ENCODE results near the gene TRAF7.

TRAF7 gene

DNA sequence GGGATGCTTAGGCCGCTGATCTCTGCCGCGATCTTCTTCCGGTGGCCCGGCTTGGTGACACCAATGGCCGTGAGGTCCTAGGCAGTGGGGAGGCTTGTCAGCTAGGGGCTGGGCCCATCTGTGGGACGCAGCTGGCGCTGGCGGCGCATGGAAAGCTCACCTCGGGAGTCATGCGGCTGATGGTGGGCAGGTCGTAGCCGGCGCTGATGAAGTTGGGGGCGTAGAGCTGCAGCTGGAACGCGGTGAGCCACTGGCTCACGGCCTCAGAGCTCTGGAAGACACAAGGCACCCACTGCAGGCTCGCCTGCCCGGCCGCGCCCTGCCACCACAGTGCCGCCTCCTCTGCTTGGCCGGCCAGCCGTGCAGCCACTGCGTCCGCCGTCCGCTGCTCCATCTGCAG, 28.1 kb downstream of the TRAF7 start:
- no peak for DNase-seq (ENCODE audit: low spot score)

GRCh38 chr16:2184346-2184745, 28.8 kb downstream of the TRAF7 start:
- no peak for DNase-seq (ENCODE audit: low spot score)

DNA sequence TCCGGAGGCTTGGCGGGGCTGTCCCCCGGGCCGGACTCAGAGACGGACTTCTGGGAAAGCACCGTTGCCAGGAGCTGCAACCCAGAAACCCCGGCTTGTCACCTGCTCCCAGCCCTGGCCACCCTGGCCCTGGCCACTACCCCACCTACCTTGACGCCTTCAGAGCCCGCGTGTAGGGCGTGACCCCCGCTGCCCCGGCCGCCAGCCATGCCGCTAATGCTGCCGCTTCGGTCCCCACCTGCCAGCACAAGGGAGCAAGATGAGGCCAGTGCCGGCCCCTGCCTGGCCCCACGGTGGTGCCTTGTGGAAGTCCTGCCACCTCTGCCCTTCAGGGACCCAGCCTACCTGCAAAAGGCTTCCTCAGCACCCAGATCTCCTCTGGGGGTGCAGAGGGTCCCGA, 29.4 kb downstream of the TRAF7 start:
- no peak for DNase-seq (ENCODE audit: low spot score)

- DNase-seq (ENCODE audit: low spot score) = no peak
Measured at GRCh38 chr16:2186064-2186463, 30.5 kb downstream of the TRAF7 start.

DNA sequence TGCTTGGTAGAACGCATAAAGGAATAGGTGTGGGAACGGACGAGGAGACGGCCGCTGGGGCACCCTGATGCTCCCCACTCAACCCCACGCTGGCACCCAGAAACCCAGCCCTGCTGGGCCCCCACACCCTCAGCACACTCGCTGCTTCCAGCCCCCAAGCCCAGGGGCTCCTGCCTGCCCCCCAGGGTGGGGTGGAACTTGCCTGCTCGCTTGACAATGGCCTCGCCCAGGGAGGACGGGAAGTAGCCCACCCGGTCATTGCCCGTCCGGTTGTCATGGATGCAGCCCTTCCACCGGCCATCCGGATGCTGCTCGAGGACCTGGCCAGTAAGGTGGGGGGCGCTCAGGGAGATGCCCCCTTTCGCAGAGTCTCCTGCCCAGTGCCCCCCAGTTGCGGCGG, 30.9 kb downstream of the TRAF7 start:
- no peak for DNase-seq (ENCODE audit: low spot score)

- DNase-seq (ENCODE audit: low spot score) = no peak
Measured at GRCh38 chr16:2187212-2187611, 31.6 kb downstream of the TRAF7 start.

DNA sequence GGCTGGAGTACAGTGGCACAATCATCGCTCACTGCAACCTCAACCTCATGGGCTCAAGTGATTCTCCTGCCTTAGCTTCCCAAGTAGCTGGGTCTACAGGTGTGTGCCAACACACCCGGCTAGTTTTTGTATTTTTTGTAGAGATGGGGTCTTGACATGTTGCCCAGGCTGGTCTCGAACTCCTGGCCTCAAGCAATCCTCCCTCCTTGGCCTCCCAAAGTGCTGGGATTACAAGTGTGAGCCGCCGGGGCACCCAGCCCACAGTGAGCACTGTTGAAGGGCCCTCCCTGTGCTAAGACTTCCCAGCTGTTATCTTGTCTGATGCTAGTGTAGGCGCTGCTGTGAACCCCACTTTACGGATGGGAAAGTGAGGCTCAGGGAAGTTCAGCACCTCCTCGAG, 32.8 kb downstream of the TRAF7 start:
- DNase-seq (ENCODE audit: low spot score) = no peak

GRCh38 chr16:2189252-2189893, 33.8 kb downstream of the TRAF7 start:
- no peak for DNase-seq (ENCODE audit: low spot score)

- DNase-seq (ENCODE audit: low spot score) = no peak
Measured at GRCh38 chr16:2190002-2190658, 34.5 kb downstream of the TRAF7 start.

GRCh38 chr16:2190659-2191445, 35.3 kb downstream of the TRAF7 start:
- peak; percentile 55 for DNase-seq (ENCODE audit: low spot score)

DNA sequence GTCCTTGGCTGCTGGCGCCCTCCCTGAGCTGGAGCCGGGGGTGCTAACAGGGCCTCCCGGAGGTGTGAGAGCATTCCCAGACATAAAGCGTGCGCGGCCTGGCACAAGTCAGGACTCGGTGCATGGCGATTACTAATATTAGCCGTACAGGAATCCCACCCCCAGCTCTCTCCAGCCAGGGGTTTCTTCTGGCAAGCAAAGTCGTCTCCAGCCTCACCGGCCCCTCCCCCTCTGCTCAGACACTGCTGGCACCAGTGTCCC, 35.8 kb downstream of the TRAF7 start:
- DNase-seq (ENCODE audit: low spot score) = no peak

- peak; percentile 47 for DNase-seq (ENCODE audit: low spot score)
Measured at GRCh38 chr16:2194166-2194834, 38.7 kb downstream of the TRAF7 start.

GRCh38 chr16:2194852-2195321, 39.3 kb downstream of the TRAF7 start:
- DNase-seq (ENCODE audit: low spot score) = peak; percentile 65

DNA sequence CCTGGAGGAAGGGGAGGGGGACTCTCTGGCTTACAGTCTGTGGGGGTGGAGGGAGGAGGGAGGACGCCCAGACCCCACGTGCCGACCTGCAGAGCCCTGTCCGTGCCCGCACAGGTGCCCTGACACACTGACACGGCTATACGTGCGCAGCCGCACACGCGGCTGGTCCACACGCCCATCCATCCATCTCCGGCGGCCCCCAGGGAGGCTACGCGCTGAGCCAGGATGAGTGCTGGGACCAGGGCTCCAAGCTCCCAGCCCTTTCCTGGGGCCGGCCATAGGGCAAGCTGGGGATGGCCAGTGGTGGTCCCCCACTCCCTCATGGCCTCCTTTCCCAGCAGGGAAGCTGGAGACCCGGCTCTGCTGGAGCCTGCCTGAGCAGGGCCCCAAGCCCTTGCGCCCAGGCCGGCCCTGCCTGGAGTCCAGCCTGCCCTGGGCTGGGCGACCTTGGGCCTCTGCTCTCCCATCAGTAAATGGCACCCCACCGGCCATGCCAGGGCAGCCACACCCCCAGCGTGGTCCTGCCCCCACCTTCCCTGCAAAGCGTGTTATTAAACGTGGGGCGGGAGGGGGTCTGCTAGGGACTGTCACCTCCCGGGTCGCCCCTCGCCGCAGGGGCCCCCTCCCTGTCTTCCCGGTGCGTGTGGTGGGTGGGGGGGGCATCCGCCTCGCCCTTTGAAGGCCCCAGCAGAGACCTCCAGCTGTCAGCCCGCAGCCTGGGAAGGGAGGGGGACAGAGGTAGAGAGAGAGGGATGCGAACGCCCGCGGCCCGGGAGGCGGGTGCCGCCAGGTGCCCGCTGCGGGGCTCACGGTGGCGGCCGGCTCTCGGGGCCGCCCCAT, 40.0 kb downstream of the TRAF7 start:
- no peak for DNase-seq (ENCODE audit: low spot score)

DNA sequence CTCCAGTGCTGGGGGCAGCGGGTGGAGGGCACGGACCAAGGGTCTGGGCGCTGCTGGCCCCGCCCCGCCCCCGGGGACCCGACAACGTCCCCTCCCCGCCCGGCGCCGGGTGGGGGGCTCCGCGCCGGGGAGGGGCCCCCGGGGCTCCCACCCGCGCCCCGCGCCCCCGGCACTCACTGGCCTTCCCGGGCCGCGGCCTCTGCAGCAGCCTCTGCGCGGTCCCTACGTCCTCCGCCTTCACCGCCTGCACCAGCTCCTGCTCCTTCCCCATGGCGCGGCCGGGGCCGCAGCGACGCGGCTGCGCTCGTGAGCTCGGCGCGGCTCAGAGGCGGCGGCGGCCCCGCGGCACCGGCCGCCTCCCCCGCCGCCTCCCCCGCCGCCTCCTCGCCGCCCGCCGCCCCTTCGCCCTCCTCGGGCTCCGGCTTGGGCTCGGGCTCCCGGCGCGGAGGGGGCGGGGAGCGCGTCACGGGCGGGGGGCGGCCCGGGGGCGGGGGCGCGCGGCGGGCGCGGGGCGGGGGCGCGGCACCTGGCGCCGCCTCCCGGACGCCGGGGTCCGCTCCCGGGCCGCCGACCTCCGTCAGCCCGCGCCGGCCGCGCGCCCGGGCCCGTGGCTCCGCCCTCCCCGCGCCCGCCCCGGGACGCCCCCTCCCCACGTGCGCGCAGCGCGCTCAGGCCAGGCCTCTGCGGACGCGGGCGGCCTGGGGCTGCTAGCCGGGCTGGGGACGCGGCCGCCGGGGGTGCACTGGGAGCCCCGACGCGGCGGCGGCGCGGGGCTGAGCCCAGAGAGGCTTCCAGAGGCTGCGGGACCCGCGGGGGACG, 40.8 kb downstream of the TRAF7 start, which contains the start of gene CASKIN1:
Gene CASKIN1 (minus strand): TSS at position 444 of the 819 bp plus-strand sequence. CDS start 173 bp downstream, at position 271.
- DNase-seq (ENCODE audit: low spot score) = no peak

GRCh38 chr16:2196981-2197511, 41.5 kb downstream of the TRAF7 start:
- no peak for DNase-seq (ENCODE audit: low spot score)

DNA sequence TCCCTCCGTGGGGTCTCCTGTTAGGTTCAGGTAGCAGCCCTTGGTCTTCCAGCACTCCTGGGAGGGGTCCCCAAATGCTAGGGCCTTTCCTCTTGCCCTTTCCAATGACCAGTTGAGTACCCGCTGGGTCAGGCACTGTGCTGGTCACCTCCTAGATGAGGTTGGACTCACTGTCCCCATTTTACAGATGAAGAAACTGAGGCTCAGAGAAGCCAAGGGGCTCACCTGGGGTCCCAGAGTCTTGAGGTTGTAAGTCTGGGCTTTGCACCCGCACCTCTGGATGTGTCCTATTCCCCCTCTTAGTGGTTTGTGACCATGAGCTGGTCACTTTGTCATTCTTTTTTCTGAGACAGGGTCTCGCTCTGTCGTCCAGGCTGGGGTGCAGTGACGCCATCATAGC, 42.2 kb downstream of the TRAF7 start:
- no peak for DNase-seq (ENCODE audit: low spot score)

DNA sequence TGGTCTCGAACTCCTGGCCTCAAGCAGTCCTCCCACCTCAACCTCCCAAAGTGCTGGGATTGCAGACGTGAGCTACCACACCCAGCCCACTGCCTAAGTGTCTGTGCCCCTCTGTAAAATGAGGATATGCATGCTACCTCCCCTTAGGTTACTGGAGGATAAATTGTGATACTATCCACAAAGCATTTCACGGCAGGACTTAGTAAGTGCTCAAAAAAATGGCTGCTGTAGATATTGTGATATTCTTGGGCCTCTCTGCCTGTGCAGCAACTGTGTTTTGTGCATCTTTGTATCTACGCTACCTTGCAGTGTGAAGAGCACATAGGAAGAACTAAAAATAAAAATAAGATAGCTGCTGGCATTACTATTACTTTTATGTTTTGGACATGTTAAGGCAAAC, 42.7 kb downstream of the TRAF7 start:
- DNase-seq (ENCODE audit: low spot score) = no peak

GRCh38 chr16:2199095-2199494, 43.5 kb downstream of the TRAF7 start:
- DNase-seq (ENCODE audit: low spot score) = no peak

DNA sequence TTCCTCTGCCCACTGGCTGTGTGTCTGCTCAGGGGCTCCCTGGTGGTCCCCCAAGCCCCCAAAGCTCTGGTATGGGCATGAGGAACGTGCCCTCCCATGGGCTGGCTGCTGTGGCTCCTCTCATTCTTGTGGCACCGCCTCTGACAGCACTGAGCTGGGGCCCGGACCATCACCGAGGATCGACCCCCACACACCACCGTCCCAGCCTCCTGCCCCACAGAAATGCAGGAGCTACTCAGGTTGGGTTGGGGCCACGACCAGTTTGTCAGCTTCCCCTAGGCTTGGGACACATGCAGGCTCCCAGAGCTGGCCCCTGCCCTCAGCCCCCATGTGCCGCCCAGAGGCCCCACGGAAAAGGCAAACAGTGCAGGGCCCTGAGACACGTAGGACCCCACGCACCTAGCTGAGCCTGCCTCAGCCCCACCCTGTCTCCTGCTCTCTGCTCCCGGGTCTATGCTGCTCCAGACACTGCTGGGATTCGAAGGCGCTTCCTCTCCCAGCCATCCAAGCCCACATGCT, 44.1 kb downstream of the TRAF7 start:
- no peak for DNase-seq (ENCODE audit: low spot score)

Data from NAMALWA (cell line).